Common myeloid progenitor, CD34-positive (primary cell): Measurements from ENCODE around the gene SPA17.

ENCODE experiments used
- CTCF ChIA-PET: fragments of 350-600 bp; sonication (Branson Sonifier 250); formaldehyde crosslinking; loops from one replicate; lab custom pipeline; 2021; ENCODE audit warnings: antibody characterized with exemption; lab: Charles Lee
- POLR2A ChIA-PET: fragments of 350-600 bp; sonication (Branson Sonifier 250); formaldehyde crosslinking; loops from one replicate; lab custom pipeline; 2021; ENCODE audit warnings: antibody characterized with exemption; lab: Charles Lee
- DNase-seq, 3 donors: peaks; one replicate each; pipeline versions ENCODE4 v3.0.0 to v3.0.0-alpha.2; 2013
- H3K27ac ChIP-seq, 2 experiments: 1 replicate in 1 of 2; 2 replicates in 1 of 2; pipeline ENCODE4 v1.7.0; 2013; ENCODE audit warnings: inconsistent platforms in 2 of 2, low read length in 2 of 2, mild to moderate bottlenecking in 2 of 2, low read depth in 1 of 2, moderate library complexity in 1 of 2; ENCODE audit not compliant: severe bottlenecking in 2 of 2, insufficient read depth in 1 of 2, poor library complexity in 1 of 2
- H3K27me3 ChIP-seq, 5 experiments: replicated peaks in 2 of 5; 1 replicate in 3 of 5; 2 replicates in 2 of 5; pipeline versions ENCODE4 v1.6.1 to v1.7.0; 2013; ENCODE audit warnings: low read length in 4 of 5, mild to moderate bottlenecking in 2 of 5, moderate library complexity in 2 of 5, inconsistent platforms in 1 of 5; ENCODE audit not compliant: insufficient read depth in 5 of 5, control insufficient read depth in 4 of 5
- H3K36me3 ChIP-seq, 4 experiments: 1 replicate in 2 of 4; 2 replicates in 2 of 4; pipeline versions ENCODE4 v1.6.1 to v1.7.0; 2013; ENCODE audit warnings: low read length in 3 of 4, control low read depth in 1 of 4, mild to moderate bottlenecking in 1 of 4; ENCODE audit not compliant: control insufficient read depth in 4 of 4, insufficient read depth in 4 of 4
- H3K4me1 ChIP-seq, 4 experiments: 1 replicate in 3 of 4; 2 replicates in 1 of 4; pipeline versions ENCODE4 v1.6.1 to v1.7.1; 2013; ENCODE audit warnings: low read length in 3 of 4, mild to moderate bottlenecking in 3 of 4, control low read depth in 1 of 4, inconsistent platforms in 1 of 4, moderate library complexity in 1 of 4; ENCODE audit not compliant: control insufficient read depth in 4 of 4, insufficient read depth in 4 of 4; ENCODE audit errors: control extremely low read depth in 1 of 4
- H3K4me3 ChIP-seq, 7 experiments: 1 replicate in 4 of 7; 2 replicates in 3 of 7; pipeline versions ENCODE4 v1.5.1 to v1.7.0; 2013; ENCODE audit warnings: mild to moderate bottlenecking in 7 of 7, low read length in 6 of 7, moderate library complexity in 6 of 7, inconsistent platforms in 2 of 7, low read depth in 2 of 7, control low read depth in 1 of 7; ENCODE audit not compliant: insufficient read depth in 4 of 7, control insufficient read depth in 1 of 7; ENCODE audit errors: extremely low read depth in 1 of 7
- H3K9me3 ChIP-seq, 5 experiments: 1 replicate in 4 of 5; 2 replicates in 1 of 5; pipeline versions ENCODE4 v1.6.1 to v1.7.1; 2013; ENCODE audit warnings: low read length in 4 of 5, mild to moderate bottlenecking in 2 of 5, inconsistent platforms in 1 of 5, low read depth in 1 of 5, moderate library complexity in 1 of 5; ENCODE audit not compliant: control insufficient read depth in 4 of 5, insufficient read depth in 2 of 5; ENCODE audit errors: control extremely low read depth in 1 of 5
- WGBS: methylation state at CpG from one replicate; pipeline ENCODE4 v1.1.5; 2013; ENCODE audit not compliant: insufficient coverage; 5-methylcytosine and 5-hydroxymethylcytosine counted together

SPA17 gene

DNA sequence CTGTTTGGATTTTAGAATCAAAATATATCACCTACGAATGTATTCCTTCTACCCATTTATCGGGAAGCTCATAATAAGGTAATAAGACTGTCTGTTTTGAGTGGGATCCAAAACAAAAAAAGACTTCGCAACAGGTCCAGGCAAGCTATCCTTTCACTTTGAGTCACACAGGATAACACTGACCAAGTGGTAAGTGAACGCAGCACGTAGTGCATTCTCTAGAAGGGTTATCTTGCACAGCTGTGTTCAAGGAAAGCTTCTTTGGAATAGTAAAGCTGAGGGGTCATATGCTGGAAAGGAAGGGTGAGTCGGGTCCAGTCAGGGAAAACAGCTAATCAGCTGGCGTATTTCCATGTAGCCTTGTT is 43.7 kb downstream of the SPA17 start:
- no peaks in the 10 kb centered on the region for H3K9me3 ChIP-seq
- DNase-seq: no peak
- peaks cover 12 to 55% (median 40%) of the 10 kb centered on the region in 4 experiments for H3K4me1 ChIP-seq
- ChIA-PET CTCF (interaction anchor here (0.8 to 2.2 kb wide), 10 partner anchors 13 to 47 kb away, joined by 3 to 8 read pairs (median 4); partner anchors contain the start of genes NRGN and VSIG2), POLR2A (interaction anchor here (1.2 to 1.6 kb wide), 3 partner anchors 9 to 44 kb away, joined by 3 to 7 read pairs (median 3); partner anchors contain the start of genes SIAE and SPA17)
- H3K27ac ChIP-seq: no peak overlapping the region
- H3K36me3 ChIP-seq: no peaks in the 10 kb centered on the region
- H3K4me3 ChIP-seq: peak overlapping the region in 4 of 7 experiments; percentile 19 to 79 (median 57)
- 41% methylated on average over 4 of the region's 7 CpGs for WGBS
- peaks cover 0 to 19% (median 8%) of the 10 kb centered on the region in 5 experiments for H3K27me3 ChIP-seq

DNA sequence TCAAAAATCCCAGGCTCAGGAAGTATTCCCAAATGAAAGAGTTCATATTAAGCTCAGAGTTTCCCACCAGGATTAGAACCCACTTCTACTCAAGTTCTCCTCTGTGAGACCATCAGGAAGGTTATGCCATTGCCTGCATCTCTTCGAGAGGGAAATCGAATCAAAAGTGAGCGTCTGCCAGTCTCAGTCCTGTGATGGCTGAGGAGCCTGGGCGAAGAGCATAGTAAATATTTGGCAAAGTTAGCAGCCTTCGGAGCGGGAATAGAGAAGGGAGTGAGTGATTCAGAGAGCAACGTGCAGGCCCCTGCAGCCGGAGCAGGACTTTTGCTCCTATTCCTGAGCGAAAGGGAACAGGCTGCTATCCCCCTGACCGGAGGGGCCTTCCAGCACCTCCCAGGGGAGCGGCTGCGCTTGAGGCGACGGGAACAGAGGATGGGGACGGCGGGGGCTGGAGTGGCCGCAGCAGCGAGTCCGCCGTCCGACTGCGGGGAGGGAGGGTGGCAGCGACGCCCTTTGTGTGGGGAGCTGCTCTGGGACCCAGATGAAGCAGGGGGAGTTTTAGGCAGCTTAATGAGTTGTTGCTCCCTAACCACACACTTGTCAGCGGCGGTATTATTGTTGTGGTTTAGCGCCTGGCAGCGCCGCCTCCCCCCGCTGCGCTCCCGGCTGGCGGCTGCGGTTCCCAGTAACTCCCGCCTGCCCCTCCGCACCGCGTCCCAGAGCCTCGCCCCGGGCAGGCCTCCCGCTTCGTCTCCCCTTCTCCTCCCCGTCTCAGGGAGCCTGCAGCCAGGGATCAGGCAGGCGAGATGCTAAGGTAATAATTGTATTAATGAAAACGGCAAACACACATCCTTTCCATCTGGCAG is 44.3 kb downstream of the SPA17 start:
- H3K27ac ChIP-seq: no peak overlapping the region
- H3K4me3 ChIP-seq: peak overlapping the region; percentile 23 to 79 (median 46)
- POLR2A ChIA-PET: interaction anchor here (1.2 to 1.6 kb wide), 3 partner anchors 8 to 45 kb away, joined by 3 to 7 read pairs (median 3); partner anchors contain the start of genes SIAE and SPA17
- H3K9me3 ChIP-seq: no peaks in the 10 kb centered on the region
- peaks cover 12 to 61% (median 44%) of the 10 kb centered on the region in 4 experiments for H3K4me1 ChIP-seq
- WGBS: under 1% methylated on average over 28 of the region's 45 CpGs
- CTCF ChIA-PET: interaction anchor here (0.8 to 2.2 kb wide), 10 partner anchors 12 to 47 kb away, joined by 3 to 8 read pairs (median 4); partner anchors contain the start of genes NRGN and VSIG2
- H3K27me3 ChIP-seq: peaks cover 0 to 19% (median 8%) of the 10 kb centered on the region in 5 experiments
- no peaks in the 10 kb centered on the region for H3K36me3 ChIP-seq
- DNase-seq: peak; percentile 34 to 72 (median 69)

DNA sequence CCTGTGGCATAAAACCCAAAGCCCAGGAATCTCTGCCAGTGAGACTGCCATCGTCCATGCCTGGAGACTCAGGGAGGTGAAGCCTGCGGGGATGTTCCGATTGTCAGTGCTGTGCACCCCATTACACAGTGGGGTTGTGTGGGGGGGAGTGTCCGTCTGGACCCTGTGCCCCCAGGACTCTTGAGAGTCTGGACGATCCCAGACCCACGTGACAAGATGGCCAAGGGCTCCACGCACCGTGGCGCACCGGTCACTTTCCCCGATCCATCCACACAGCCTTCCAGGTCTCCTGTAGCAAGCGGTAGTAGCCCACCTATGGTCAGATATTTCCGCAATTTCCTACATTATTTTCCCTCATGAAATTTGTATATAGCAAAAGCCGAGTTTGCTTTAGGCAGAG is 45.1 kb downstream of the SPA17 start:
- ChIA-PET POLR2A (interaction anchor here (1.2 kb wide), 1 partner anchor 41 kb away, joined by 3 read pairs; no protein-coding TSS in a partner anchor), CTCF (interaction anchor here (1.1 to 2.2 kb wide), 3 partner anchors 15 to 48 kb away, joined by 3 to 8 read pairs (median 6); no protein-coding TSS in a partner anchor)
- Histone ChIP-seq H3K27ac (no peak overlapping the region), H3K27me3 (peaks cover 0 to 19% (median 8%) of the 10 kb centered on the region in 5 experiments), H3K36me3 (no peaks in the 10 kb centered on the region), H3K4me3 (peak overlapping the region in 1 of 7 experiments; percentile 79), H3K4me1 (peaks cover 12 to 65% (median 45%) of the 10 kb centered on the region in 4 experiments), H3K9me3 (no peaks in the 10 kb centered on the region)
- WGBS: 85% methylated on average over 14 of the region's 14 CpGs
- no peak for DNase-seq

DNA sequence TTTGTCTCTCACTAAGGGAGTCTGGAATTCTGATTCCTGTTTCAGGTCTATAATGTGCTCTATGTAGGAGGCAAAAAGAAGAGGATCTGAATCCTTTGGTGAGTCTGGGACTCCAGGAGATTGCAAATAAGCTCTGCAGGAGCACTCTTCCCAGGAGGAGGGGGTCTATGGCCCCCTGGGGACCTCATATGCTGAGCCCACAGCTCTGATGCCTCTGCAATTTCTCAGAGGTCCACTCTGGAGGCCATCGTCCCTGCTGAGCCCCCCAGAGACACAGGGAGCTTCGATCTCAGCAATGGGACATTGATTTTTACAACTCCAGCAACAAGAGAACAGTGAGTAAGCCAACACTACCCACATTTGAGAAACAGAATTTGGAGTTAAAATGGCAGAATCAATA is 45.8 kb downstream of the SPA17 start:
- Histone ChIP-seq H3K27ac (no peak overlapping the region), H3K27me3 (peaks cover 0 to 19% (median 8%) of the 10 kb centered on the region in 5 experiments), H3K9me3 (no peaks in the 10 kb centered on the region), H3K36me3 (no peaks in the 10 kb centered on the region), H3K4me1 (peaks cover 14 to 72% (median 50%) of the 10 kb centered on the region in 4 experiments), H3K4me3 (no peak overlapping the region)
- no peak for DNase-seq
- 100% methylated on average over 1 of the region's 2 CpGs for WGBS
- POLR2A ChIA-PET: no interaction called here
- CTCF ChIA-PET: interaction anchor here (1.1 to 2.0 kb wide), 4 partner anchors 11 to 49 kb away, joined by 3 to 7 read pairs (median 6); no protein-coding TSS in a partner anchor

DNA sequence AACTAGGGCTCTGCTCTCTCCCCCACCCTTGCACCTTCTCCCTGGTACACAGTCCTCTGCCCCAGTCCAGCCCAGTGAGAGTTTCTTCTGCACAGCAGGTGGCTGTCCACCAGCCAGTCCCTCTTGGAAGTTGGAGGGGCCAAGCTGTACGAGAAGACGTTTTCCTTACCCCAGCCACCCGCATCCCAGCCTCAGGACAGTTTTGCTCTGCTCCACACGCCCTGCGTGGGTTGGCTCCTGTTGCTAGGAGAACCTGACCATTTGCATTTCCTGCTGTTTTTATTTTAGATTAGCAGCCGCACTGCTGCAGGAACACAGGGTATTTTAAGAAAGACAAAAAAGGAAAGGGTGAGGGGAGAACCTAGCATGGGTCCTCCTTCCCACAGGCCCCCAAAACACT is 48.5 kb downstream of the SPA17 start:
- ChIA-PET CTCF (no interaction called here), POLR2A (no interaction called here)
- 0% methylated on average over 6 of the region's 6 CpGs for WGBS
- Histone ChIP-seq H3K4me1 (peaks cover 20 to 79% (median 54%) of the 10 kb centered on the region in 4 experiments), H3K4me3 (peak overlapping the region in 4 of 7 experiments; percentile 9 to 54 (median 37)), H3K27me3 (peaks cover 0 to 19% (median 8%) of the 10 kb centered on the region in 5 experiments), H3K27ac (no peak overlapping the region), H3K9me3 (no peaks in the 10 kb centered on the region), H3K36me3 (no peaks in the 10 kb centered on the region)
- no peak for DNase-seq

DNA sequence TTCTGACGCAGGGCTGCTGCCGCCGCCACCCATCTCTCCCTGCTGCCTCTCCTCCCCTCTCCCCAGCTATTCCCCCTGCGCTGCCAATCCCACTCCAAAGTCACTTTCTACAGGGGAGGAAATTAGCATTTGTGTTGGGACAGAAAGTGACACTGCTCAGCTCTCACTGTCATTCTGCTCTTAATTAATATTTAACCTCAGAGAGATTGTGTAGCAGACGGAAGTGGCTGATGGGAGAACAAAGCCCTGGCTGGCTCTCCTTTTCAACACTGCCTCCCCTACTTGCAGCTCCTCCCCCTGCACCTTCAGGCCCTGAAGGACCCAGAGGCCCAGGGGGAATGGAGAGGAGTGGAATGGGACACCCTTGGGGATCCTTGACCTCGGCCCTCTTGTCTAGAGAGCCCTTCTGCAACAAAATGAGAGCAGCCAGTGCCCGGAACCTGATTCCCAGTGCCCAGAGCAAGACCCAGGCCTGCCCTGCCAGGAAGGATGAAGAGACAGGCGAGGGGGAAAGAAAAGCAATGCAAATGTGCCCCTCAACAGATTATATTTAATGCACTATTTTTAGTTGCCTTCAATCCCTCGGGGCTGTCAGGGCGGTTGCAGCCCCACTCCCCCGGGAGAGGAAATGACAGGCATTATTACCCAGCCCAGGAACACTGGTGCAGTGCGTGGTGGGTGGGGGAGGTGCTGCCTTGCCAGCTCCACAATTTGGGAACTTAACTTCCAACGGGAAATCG is 51.4 kb downstream of the SPA17 start:
- 25% methylated on average over 11 of the region's 14 CpGs for WGBS
- H3K27ac ChIP-seq: no peak overlapping the region
- H3K27me3 ChIP-seq: no peaks in the 10 kb centered on the region
- DNase-seq: peak in 2 of 3 donors; percentile 42 to 49
- peak overlapping the region in 5 of 7 experiments; percentile 15 to 58 (median 41) for H3K4me3 ChIP-seq
- peaks cover 16 to 60% (median 39%) of the 10 kb centered on the region in 4 experiments for H3K4me1 ChIP-seq
- ChIA-PET CTCF (interaction anchor here (1.0 to 3.1 kb wide), 9 partner anchors 9 to 133 kb away, joined by 3 to 17 read pairs (median 4); partner anchors contain the start of gene NRGN), POLR2A (interaction anchor here (0.6 kb wide), 1 partner anchor 36 kb away, joined by 3 read pairs; no protein-coding TSS in a partner anchor)
- H3K36me3 ChIP-seq: no peaks in the 10 kb centered on the region
- no peaks in the 10 kb centered on the region for H3K9me3 ChIP-seq
